ENCODE results near the gene SRCIN1. TPM values are rescaled to one million over a fixed set of nuclear protein-coding genes. Genes with fewer than 3 reads are reported as not detected.

The SRCIN1 gene
- total RNA-seq, 1 donor from 2014 or later, result 8.4 TPM

GRCh38 chr17:38556239-38556638 lies 49.5 kb downstream of the SRCIN1 start:
- no peaks in the 10 kb centered on the region for H3K9me3 Mint-ChIP-seq
- TF ChIP-seq CTCF (conservative IDR thresholded peaks at IDR 0.05), result no peak
- no peak overlapping the region for H3K27ac Mint-ChIP-seq (ENCODE audit: unreplicated experiment)
- no peaks in the 10 kb centered on the region for H3K36me3 Mint-ChIP-seq (ENCODE audit: low read depth)
- peaks cover 21% of the 10 kb centered on the region for H3K4me1 Mint-ChIP-seq
- no peak overlapping the region for H3K4me3 Mint-ChIP-seq
- H3K27me3 Mint-ChIP-seq (ENCODE audit: low read depth), result peaks cover 42% of the 10 kb centered on the region
- DNase-seq (ENCODE audit: low read depth, low spot score), result no peak

- no peak for TF ChIP-seq CTCF (conservative IDR thresholded peaks at IDR 0.05)
- DNase-seq (ENCODE audit: low read depth, low spot score), result no peak
- Mint-ChIP-seq H3K4me1 (peaks cover 21% of the 10 kb centered on the region), H3K4me3 (no peak overlapping the region), H3K36me3 (ENCODE audit: low read depth) (no peaks in the 10 kb centered on the region), H3K27me3 (ENCODE audit: low read depth) (peaks cover 26% of the 10 kb centered on the region), H3K9me3 (no peaks in the 10 kb centered on the region), H3K27ac (ENCODE audit: unreplicated experiment) (no peak overlapping the region)
These were observed 51.1 kb downstream of the SRCIN1 start for GRCh38 chr17:38554430-38555350.

- Mint-ChIP-seq H3K27me3 (ENCODE audit: low read depth) (peaks cover 4% of the 10 kb centered on the region), H3K9me3 (no peaks in the 10 kb centered on the region), H3K27ac (ENCODE audit: unreplicated experiment) (no peak overlapping the region), H3K36me3 (ENCODE audit: low read depth) (no peaks in the 10 kb centered on the region), H3K4me1 (peaks cover under 1% of the 10 kb centered on the region), H3K4me3 (no peak overlapping the region)
- no peak for TF ChIP-seq CTCF (conservative IDR thresholded peaks at IDR 0.05)
- no peak for DNase-seq (ENCODE audit: low read depth, low spot score)
These were observed 53.4 kb downstream of the SRCIN1 start for GRCh38 chr17:38552343-38552742.

GRCh38 chr17:38551121-38551520 lies 54.6 kb downstream of the SRCIN1 start:
- Mint-ChIP-seq H3K4me1 (no peaks in the 10 kb centered on the region), H3K4me3 (no peak overlapping the region), H3K27ac (ENCODE audit: unreplicated experiment) (no peak overlapping the region), H3K9me3 (no peaks in the 10 kb centered on the region), H3K36me3 (ENCODE audit: low read depth) (no peaks in the 10 kb centered on the region), H3K27me3 (ENCODE audit: low read depth) (peaks cover under 1% of the 10 kb centered on the region)
- TF ChIP-seq CTCF (conservative IDR thresholded peaks at IDR 0.05), result no peak
- no peak for DNase-seq (ENCODE audit: low read depth, low spot score)

- Mint-ChIP-seq H3K4me1 (no peaks in the 10 kb centered on the region), H3K27me3 (ENCODE audit: low read depth) (no peaks in the 10 kb centered on the region), H3K27ac (ENCODE audit: unreplicated experiment) (no peak overlapping the region), H3K4me3 (no peak overlapping the region), H3K36me3 (ENCODE audit: low read depth) (no peaks in the 10 kb centered on the region), H3K9me3 (no peaks in the 10 kb centered on the region)
- no peak for DNase-seq (ENCODE audit: low read depth, low spot score)
- no peak for TF ChIP-seq CTCF (conservative IDR thresholded peaks at IDR 0.05)
These were observed 55.1 kb downstream of the SRCIN1 start for GRCh38 chr17:38550661-38551060.
